ENCODE data around the gene RBM20.
A peak's percentile ranks its signal among the peaks of the same experiment; 100 is the strongest.

RBM20 gene

GRCh38 chr10:110840923-110841428, 196.8 kb downstream of the RBM20 start:
- DNase-seq: no peak

GRCh38 chr10:110841767-110842267, 197.7 kb downstream of the RBM20 start:
- DNase-seq: no peak

GRCh38 chr10:110842326-110842904, 198.3 kb downstream of the RBM20 start:
- no peak for DNase-seq

- peak; percentile 30 for DNase-seq
Measured at GRCh38 chr10:110843031-110843430, 198.9 kb downstream of the RBM20 start.

GRCh38 chr10:110843796-110844616, 199.9 kb downstream of the RBM20 start:
- DNase-seq: no peak

- DNase-seq: no peak
Measured at GRCh38 chr10:110844617-110844881, 200.4 kb downstream of the RBM20 start.

GRCh38 chr10:110845192-110845755, 201.1 kb downstream of the RBM20 start:
- DNase-seq: no peak

GRCh38 chr10:110845756-110846620, 201.9 kb downstream of the RBM20 start:
- DNase-seq: no peak

GRCh38 chr10:110847374-110847773, 203.2 kb downstream of the RBM20 start:
- no peak for DNase-seq

- no peak for DNase-seq
Measured at GRCh38 chr10:110848106-110848505, 204.0 kb downstream of the RBM20 start.

GRCh38 chr10:110850099-110850498, 206.0 kb downstream of the RBM20 start:
- no peak for DNase-seq

- no peak for DNase-seq
Measured at GRCh38 chr10:110851020-110851612, 207.0 kb downstream of the RBM20 start.

- DNase-seq: no peak
Measured at GRCh38 chr10:110852255-110852896, 208.2 kb downstream of the RBM20 start.

- no peak for DNase-seq
Measured at GRCh38 chr10:110852947-110853346, 208.8 kb downstream of the RBM20 start.

- DNase-seq: no peak
Measured at GRCh38 chr10:110853921-110854605, 209.9 kb downstream of the RBM20 start.

- DNase-seq: no peak
Measured at GRCh38 chr10:110857265-110858171, 213.4 kb downstream of the RBM20 start.

- no peak for DNase-seq
Measured at GRCh38 chr10:110858297-110858934, 214.3 kb downstream of the RBM20 start.

- no peak for DNase-seq
Measured at GRCh38 chr10:110859206-110859972, 215.3 kb downstream of the RBM20 start.

GRCh38 chr10:110859973-110860376, 215.8 kb downstream of the RBM20 start:
- no peak for DNase-seq
